Cerebellar cortex (tissue), 1 donor: ENCODE measurements around the gene PRPF31.
A peak's percentile ranks its signal among the peaks of the same experiment; 100 is the strongest.
"Not testable (repeated sequence)": the region's sequence is repeated elsewhere in the genome, so short reads cannot be mapped to it uniquely, and the experiment has no call there.

Experiments used
- DNase-seq: peaks from one replicate; pipeline ENCODE4 v3.0.0-alpha.2; 2015; ENCODE audit warnings: low spot score

Gene PRPF31

GRCh38 chr19:54115109-54116063 is at the start of gene PRPF31, which contains the start of gene TFPT:
Gene PRPF31 (plus strand): TSS chr19:54115754. CDS start chr19:54118279, 2,525 bp downstream.
Gene TFPT (minus strand): TSS chr19:54115657. CDS start chr19:54115269, 388 bp downstream.
- peak; percentile 98 for DNase-seq

GRCh38 chr19:54069470-54069869 is 46.1 kb upstream of the PRPF31 start:
- DNase-seq, result no peak

- DNase-seq, result no peak
These were observed 41.7 kb upstream of the PRPF31 start for GRCh38 chr19:54073829-54074228.

GRCh38 chr19:54074851-54075250 is 40.7 kb upstream of the PRPF31 start:
- DNase-seq, result no peak

GRCh38 chr19:54077334-54077733 is 38.2 kb upstream of the PRPF31 start:
- no peak for DNase-seq

- DNase-seq, result no peak
These were observed 34.5 kb upstream of the PRPF31 start, which contains the start of gene TARM1 for GRCh38 chr19:54081032-54081431. Gene TARM1 (minus strand): TSS chr19:54081365. CDS start chr19:54081340, 25 bp downstream.

GRCh38 chr19:54084410-54084809 is 31.1 kb upstream of the PRPF31 start:
- no peak for DNase-seq

- no peak for DNase-seq
These were observed 21.0 kb upstream of the PRPF31 start for GRCh38 chr19:54094426-54095000.

GRCh38 chr19:54095136-54095858 is 20.3 kb upstream of the PRPF31 start:
- DNase-seq, result no peak

- not testable (repeated sequence) for DNase-seq
These were observed 19.5 kb upstream of the PRPF31 start for GRCh38 chr19:54095859-54096616.

- no peak for DNase-seq
These were observed 18.9 kb upstream of the PRPF31 start for GRCh38 chr19:54096617-54097106.

- DNase-seq, result no peak
These were observed 16.2 kb upstream of the PRPF31 start for GRCh38 chr19:54099190-54099902.

- not testable (repeated sequence) for DNase-seq
These were observed 15.7 kb upstream of the PRPF31 start for GRCh38 chr19:54099903-54100255.

- DNase-seq, result no peak
These were observed 15.0 kb upstream of the PRPF31 start, which contains the start of gene OSCAR for GRCh38 chr19:54100561-54100960. Gene OSCAR (minus strand): TSS chr19:54100803. CDS start chr19:54100792, 11 bp downstream.

GRCh38 chr19:54102421-54103169 is 13.0 kb upstream of the PRPF31 start, which contains the start of gene NDUFA3:
Gene NDUFA3 (plus strand): TSS chr19:54102855. CDS start chr19:54102879, 24 bp downstream.
- peak; percentile 98 for DNase-seq

- no peak for DNase-seq
These were observed 10.4 kb upstream of the PRPF31 start for GRCh38 chr19:54104998-54105715.

GRCh38 chr19:54105796-54106195 is 9.8 kb upstream of the PRPF31 start:
- no peak for DNase-seq

GRCh38 chr19:54106716-54107115 is 8.8 kb upstream of the PRPF31 start:
- no peak for DNase-seq

GRCh38 chr19:54107876-54108490 is 7.6 kb upstream of the PRPF31 start:
- no peak for DNase-seq
